ENCODE results near the gene RTN4IP1.

- no peak for TF ChIP-seq CTCF (IDR thresholded peaks at IDR 0.05)
- no peak for TF ChIP-seq POLR2A (IDR thresholded peaks at IDR 0.05)
Observed at GRCh38 chr6:106674541-106675229, 45.4 kb upstream of the RTN4IP1 start.
